HG03025 (cell line): ENCODE data around the gene ZNF573.
"Not testable (repeated sequence)": the region's sequence is repeated elsewhere in the genome, so short reads cannot be mapped to it uniquely, and the experiment has no call there.

ENCODE experiments used
- ATAC-seq: cut with Tn5 transposase; IDR thresholded peaks from one replicate; pipeline ENCODE4 v1.9.1; 2021; ENCODE audit warnings: mild to moderate bottlenecking, moderate library complexity; ENCODE audit not compliant: unreplicated experiment, low FRiP score

Gene ZNF573

DNA sequence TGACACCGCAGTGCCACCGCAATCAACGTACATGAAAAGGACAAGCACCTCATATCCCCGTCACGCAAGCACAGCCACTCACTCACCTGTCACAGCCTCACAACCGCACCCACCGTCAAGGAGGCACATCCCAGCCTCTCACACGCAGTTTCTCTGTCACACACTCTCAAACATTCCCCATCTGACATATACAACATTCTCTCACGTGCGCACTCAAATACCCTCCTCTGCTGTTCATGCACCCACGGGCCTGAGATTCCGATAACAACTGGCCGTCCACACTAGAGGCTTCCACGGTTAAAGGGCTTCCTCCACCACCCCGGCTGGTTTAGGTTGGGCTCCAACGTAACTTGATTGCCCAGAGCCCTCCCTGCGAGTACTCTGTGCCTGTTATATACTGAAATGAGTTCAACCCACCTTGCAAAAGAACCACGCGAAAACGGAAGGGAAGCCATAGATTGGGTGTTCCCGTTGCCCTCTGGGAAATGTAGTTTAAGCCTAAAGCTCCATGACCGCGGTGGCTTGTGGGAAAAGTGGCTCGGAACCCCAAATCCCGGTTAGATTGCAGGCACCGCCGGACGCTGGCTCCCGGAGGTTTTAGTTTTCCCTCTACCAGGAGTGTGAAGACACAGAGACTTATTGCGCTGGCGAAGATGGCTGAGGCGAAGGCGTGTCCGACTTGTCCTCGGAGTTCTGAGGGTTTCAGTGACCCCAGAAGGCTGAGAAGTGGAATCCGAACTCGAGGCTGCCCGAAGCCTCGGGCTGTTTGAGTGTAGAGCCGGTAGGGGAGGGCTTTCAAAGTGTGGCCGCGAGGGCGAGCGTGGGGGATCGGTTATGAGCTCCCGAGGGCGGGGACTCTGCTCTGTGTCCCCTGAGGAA lies at the start of gene ZNF573:
Gene ZNF573, minus strand, starts transcription at position 460 of the 879 bp plus-strand sequence. CDS start 5,857 bp downstream, outside the sequence.
- ATAC-seq = peak; percentile 47

DNA sequence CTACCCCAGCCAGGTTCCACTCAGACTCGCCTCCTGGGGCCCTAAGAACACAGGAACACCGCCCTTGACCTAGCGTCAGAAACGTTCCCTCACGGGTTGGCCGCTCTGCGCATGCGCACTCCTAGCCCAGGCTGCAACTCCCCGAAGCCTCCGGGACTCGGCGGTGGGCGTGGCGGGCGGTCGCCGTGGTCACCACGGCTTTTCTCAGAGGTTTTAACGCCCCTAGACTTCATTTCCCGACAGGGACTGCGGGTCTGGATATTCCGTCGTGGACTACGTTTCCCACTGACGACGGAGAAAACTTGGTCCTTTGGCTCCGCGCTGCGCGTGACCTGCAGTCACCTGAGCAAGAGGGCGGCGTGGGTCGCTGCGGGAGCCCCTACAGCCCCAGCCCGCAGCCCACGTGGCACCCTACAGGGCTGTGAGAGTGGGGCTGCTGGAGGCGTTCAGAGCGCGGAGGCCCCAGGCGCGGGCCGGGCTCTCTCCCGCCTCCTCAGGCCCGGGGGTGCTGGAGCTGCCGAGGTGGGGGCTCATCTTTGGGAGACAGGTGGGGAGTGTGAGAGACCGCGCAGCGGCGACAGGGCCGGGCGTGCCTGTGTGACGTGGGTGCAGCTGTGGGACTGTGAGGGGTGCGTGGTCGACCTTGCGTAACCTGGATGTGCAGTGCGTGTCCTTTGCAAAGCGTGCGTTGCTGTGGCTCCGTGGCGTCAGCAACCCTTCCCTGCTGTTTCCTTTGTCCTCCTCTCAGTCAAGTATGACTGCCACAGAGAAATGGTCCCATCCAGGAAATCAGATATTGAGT lies 38.0 kb upstream of the ZNF573 start:
- ATAC-seq = no peak

DNA sequence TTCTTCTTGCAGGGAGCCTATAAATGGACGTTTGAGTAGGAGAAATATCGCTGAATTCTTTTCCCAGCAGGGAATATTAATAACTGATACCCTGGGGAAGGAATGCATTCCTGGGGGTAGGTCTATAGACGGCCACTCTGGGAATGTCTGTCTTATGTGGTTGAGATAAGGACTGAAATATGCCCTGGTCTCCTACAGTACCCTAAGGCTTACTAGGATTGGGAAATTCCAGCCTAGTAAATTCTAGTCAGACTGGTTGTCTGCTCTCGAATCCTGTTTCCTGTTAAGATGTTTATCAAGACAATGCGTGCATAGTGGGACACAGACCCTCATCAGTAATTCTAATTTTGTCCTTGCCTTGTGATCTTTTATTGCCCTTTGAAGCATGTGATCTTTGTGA lies 36.2 kb upstream of the ZNF573 start:
- ATAC-seq = not testable (repeated sequence)

DNA sequence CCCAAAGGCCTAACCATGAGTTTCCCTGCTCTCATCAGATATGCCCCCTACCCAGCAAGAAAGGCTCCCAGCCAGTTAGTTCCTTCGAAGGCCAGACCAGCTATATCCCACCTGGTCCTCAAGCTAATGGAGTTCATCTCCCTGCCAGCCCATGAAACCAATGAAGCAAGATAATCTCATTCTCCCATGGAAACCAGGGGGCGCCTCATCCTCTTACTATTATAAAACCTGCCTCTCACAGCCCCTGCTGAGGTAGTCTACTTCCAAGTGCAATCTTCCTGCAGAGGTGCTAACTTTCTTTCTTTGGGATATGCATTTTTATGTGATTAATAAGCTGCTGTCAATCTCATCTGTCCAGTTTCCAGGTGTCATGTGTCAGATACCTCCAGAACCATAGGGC lies 34.0 kb upstream of the ZNF573 start:
- no peak for ATAC-seq

DNA sequence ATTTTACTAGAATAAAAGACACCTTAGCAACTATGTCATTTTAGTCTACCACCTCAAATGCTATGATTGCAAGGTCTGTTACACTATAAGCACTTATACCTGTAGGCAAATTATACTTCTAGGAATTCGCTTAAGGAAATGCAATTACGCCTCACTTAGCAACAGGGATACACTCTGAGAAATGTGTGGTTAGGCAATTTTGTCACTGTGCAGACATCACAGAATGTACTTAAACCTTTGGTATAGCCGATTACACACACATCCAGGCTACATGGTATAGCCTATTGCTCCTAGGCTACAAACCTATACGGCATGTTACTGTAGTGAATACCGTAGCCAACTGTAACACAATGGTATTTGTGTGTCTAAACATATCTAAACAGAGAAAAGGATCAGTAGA lies 30.0 kb upstream of the ZNF573 start:
- ATAC-seq = no peak

DNA sequence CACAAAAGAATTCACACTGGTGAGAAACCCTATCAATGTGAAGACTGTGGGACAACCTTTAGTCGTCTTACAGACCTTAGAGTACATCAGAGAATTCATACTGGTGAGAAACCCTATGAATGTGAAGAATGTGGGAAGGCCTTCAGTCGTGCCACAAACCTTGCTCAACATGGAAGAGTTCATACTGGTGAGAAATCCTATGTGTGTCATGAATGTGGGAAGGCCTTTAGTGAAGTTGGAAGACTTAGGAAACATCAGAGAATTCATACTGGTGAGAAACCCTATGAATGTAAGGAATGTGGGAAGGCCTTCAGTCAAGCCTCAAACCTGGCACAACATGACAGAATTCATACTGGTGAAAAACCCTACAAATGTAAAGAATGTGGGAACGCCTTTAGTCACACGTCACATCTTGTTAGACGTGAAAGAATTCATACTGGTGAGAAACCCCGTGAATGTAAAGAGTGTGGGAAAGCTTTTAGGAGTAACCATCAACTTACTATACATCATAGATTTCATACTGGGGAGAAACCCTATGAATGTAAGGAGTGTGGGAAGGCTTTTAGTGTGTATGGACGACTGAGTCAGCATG lies 24.0 kb upstream of the ZNF573 start:
- ATAC-seq = no peak

DNA sequence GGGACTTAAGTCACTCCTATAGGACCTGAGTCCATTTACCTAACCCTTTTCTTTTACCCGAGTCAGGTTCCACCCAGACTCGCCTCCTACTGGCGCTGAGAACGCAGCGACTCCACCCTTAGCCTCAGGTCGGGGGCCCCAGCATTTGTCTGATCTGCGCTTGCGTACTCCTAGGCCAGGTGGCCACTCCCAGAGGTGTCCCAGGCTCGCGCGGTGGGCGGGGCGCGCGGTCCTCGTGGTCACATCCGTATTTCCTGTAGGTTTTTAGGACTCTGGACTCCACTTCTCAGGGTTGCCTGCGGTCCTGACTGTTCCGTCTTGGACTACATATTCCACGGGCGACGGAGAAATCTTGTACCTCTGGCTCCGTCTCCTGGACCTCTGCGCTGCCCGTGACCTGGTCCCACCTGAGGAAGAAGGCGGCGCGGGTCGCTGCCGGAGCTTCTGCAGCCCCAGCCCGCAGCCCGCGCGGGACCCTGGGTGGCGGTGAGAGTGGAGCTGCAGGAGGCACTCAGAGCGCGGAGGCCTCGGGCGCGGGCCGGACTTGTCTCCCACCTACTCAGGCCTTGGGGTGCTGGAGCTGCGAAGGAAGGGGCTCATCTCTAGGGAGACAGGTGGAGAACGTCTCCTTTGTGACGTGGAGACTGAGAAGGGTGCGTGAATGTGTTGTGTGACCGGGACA lies 11.0 kb upstream of the ZNF573 start:
- ATAC-seq = no peak

DNA sequence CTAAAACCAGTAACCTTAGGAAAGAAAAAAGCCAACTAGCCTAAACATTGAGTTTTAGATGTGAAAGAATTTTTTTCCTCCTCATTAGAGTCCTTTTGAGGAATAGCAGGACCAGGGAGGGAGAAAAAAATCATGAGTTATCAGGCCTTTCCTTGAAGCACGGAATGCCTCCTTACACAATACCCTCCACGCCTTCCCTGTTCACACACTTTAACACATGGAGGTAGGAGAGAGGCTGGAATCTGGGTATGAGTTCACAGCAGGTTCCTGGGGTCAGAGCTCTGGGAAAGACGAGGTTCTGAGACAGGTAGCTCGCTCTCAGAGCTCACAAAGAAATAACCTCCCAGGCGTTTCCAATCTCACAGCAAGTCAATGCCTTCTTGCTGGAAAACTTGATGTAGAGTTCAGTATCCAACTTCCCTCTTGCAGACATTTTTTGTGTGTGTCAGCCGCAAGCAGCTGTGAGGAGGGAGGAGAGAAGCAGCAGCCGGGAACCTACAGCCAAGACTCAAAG lies 716 bp downstream of the ZNF573 start:
- ATAC-seq = no peak

DNA sequence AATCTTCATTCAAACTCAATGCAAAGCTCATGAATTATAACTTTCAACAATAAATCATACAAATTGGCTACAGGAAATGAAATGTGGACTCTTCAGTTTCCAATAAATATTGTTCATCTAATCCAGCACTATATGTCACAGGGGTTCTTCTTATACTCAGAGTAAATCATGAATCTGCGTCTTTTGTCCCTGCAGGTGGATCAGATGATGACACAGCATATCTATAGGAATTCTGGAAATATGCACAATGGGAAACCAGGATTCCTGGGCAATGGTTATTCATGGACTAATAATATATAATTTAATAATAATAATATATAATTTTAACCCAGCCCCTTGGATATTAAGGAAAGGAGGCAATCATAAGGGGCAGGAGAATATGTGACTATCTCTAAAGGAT lies 8.4 kb downstream of the ZNF573 start:
- no peak for ATAC-seq

DNA sequence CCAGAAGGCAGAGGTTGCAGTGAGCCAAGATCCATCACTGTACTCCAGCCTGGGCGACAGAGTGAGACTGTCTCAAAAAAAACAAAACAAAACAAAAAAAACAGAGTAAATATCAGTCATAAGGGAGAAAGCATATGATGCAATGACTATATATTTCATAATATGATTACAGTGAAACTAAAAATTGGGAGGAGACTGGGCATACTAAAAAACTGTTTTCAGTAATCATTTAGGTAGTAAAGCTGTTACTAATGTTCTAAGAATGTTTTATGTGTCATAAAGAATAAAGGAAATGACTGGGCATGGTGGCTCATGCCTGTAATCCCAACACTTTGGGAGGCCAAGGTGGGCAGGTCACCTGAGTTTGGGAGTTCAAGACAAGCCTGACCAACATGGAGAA lies 15.9 kb downstream of the ZNF573 start:
- no peak for ATAC-seq

DNA sequence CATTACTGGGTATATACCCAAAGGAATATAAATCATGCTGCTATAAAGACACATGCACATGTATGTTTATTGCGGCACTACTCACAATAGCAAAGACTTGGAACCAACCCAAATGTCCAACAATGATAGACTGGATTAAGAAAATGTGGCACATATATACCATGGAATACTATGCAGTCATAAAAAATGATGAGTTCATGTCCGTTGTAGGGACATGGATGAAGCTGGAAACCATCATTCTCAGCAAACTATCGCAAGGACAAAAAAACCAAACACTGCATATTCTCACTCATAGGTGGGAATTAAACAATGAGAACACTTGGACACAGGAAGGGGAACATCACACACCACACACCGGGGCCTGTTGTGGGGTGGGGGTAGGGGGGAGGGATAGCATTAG lies 21.7 kb downstream of the ZNF573 start:
- not testable (repeated sequence) for ATAC-seq

DNA sequence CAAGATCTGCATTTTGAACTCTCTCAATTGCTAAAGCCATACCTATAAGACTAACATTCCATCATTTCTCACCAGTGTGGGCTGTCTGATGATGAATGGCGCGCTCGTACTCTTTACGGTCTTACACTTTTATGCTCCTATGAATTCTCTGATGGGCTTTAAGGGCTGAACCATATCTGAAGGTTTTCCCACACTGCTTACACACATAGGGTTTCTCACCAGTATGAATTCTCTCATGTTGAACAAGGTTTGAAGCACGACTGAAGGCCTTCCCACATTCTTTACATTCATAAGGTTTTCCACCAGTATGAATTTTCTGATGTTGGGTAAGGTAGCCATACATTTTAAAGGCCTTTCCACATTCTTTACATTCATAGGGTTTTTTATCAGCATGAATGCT lies 41.0 kb downstream of the ZNF573 start:
- ATAC-seq = no peak

DNA sequence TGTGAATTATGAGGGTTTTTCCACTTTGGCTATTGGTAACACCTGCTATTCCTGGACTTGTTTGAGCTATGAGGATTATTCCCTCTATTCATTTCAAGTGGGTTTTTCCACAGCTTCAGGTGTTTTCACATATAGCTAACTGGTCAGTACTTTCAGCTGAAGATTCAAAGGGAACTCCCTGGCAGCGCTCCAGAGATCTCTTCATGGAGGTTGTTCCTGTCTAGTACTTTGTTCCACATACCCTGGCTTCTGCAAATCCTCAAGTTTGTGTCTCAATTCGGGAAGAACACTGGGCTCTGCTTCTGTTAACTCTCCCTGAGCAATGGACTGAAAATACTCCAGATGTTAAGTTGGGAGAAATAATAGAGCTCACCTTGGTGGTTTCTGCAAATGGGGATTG lies 54.2 kb downstream of the ZNF573 start:
- ATAC-seq = no peak

DNA sequence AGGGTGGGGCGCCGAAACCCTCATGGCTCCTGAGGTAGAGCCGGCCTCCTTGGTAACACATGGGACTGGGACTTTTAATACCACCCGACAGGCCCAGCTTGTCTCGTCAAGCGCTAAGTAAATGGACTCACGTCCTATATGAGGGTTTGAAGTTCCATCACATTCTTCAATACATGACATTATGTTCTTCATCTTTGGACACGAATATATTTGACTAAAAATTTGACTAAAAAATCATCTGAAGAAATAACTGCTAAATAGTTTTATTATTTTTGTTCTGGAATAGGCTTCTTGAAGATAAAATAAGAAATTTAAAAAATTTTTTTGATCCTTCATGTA lies 59.5 kb downstream of the ZNF573 start:
- no peak for ATAC-seq

DNA sequence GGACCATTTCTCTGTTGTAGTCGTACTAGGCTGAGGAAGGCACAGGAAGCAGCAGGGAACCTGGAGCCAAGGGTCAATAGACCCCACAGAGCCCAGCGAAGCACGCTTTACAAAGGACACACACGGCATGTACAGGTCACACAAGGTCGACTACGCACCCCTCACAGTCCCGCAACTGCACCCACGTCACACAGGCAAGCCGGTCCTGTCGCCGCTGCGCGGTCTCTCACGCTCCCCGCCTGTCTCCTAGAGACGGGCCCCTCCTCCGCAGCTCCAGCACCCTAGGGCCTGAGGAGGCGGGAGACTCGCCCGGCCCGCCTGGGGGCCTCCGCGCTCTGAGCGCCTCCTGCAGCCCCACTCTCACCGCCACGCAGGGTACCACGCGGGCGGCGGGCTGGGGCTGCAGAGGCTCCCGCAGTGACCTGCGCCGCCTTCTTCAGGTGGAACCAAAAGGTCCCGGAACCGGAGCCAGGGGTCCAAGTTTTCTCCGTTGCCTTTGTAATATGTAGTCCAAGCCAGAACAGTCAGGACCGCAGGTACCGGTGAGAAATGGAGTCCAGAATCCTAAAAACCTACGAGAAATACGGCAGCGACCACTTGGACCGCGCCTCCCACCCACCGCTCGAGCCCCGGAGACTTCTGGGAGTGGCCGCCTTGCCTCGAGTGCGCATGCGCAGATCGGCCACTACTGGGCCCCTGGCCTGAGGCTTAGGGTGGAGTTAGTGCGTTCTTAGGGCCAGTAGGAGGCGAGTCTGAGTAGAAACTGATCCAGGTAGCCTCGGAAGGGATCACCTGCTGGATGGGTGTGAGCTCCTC lies 60.1 kb downstream of the ZNF573 start, which contains the start of gene ZNF607:
Gene ZNF607, minus strand, starts transcription at position 651 of the 816 bp plus-strand sequence. CDS start 8,143 bp downstream, outside the sequence.
- ATAC-seq = peak; percentile 92

DNA sequence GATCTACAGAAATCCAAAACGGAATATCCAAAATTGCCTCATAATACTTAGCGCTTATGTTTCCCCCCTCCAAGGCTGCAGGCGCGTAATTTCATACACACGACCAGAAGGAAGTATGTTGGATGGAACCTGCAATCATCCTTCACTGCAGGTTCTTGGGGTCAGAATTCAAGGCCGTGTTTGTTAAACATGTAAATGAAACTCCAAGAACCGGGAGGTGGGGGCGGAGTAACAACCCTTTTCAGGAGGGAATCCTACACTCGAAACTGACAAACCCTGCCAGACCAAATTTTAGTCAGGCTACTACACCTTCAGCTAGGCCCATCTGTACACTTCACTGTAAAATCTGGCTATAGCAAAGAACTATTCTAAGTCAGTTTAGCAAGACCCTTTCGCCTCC lies 61.1 kb downstream of the ZNF573 start:
- ATAC-seq = no peak

DNA sequence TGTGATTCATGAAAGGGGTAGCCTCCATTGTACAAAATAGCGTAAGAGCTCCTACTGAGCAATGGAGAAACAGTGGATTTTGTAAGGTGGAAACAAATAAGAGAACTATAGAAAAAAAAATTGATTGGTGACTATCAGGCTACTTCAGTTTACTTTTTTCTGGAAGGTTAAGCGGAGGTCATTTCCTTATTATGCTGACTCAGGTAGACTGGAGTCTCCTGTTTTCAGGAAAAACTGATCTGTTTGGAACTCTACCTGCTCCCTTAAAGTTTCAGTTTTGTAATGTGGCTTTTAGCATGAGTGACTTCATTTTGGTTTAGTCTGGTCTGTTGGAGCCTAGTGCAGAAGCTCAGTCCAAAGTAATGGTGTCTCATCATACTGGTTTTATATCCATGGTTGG lies 63.2 kb downstream of the ZNF573 start:
- ATAC-seq = no peak

DNA sequence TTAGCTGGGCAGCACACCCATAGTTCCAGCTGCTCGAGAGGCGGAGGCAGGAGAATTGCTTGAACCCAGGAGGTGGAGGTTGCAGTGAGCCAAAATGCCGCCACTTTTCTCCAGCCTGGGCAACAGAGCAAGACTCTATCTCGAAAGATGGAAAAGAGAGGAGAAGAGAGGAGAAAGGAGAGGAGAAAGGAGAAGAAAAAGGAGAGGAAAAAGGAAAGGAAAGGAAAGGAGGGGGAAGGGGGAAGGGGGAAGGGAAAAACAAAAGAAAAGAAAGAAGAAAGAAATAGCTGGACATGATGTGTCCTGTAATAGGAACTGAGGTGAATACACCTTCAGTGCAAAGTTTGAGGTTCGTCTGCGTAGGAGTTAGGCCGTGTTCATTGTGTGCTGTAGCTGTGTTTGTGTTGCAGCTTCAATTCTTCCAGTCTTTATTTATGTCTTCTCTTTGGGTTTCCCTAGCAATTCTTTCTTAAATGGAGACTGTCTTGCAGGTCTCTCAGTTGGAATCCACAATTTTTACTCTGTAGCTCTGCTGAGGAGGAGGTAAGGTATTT lies 73.3 kb downstream of the ZNF573 start:
- ATAC-seq = no peak

DNA sequence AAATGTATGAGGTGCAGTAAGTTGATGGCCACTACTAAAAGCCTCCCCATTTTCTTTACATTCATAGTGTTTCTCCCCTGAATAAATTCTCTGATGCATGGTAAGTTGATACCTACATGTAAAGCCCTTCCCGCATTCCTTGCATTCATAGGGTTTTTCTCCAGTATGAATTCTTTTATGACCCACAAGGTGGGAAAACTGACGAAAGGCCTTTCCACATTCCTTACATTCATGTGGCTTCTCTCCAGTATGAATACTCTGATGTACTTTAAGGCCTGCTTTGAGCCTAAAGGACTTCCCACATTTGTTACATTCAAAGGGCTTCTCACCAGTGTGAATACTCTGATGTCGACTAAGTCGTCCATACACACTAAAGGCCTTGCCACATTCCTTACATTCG lies 80.3 kb downstream of the ZNF573 start:
- ATAC-seq = no peak
